T-helper 17 cell (primary cell): Measurements from ENCODE around the gene TRIM37. TPM values are rescaled to one million over a fixed set of nuclear protein-coding genes. Genes with fewer than 3 reads are reported as not detected.
A peak's percentile ranks its signal among the peaks of the same experiment; 100 is the strongest.
"Not testable (repeated sequence)": the region's sequence is repeated elsewhere in the genome, so short reads cannot be mapped to it uniquely, and the experiment has no call there.

Experiments used
- ATAC-seq: fragments of 150-1000 bp; cut with Tn5 transposase; 2 replicates; pipeline ENCODE4 v1.10.0; 2021; ENCODE audit warnings: mild to moderate bottlenecking, moderate library complexity
- DNase-seq, 3 donors: peaks; one replicate each; pipeline versions ENCODE4 v3.0.0 to v3.0.0-alpha.2; 2020 to 2021
- H3K9me3 ChIP-seq: one replicate; pipeline ENCODE4 v1.7.0; 2013; ENCODE audit warnings: low read length, mild to moderate bottlenecking; ENCODE audit not compliant: control insufficient read depth, poor library complexity, severe bottlenecking
- H3K27ac Mint-ChIP-seq: one replicate; pipeline ENCODE4 v1.8.0; 2022; ENCODE audit warnings: mild to moderate bottlenecking, moderate library complexity, mixed read lengths
- H3K27me3 Mint-ChIP-seq: one replicate; pipeline ENCODE4 v1.8.0; 2022; ENCODE audit warnings: mixed read lengths
- H3K36me3 Mint-ChIP-seq: one replicate; pipeline ENCODE4 v1.8.0; 2022; ENCODE audit warnings: low read depth, mixed read lengths
- H3K4me1 Mint-ChIP-seq: one replicate; pipeline ENCODE4 v1.8.0; 2022; ENCODE audit warnings: mild to moderate bottlenecking, mixed read lengths
- H3K4me3 Mint-ChIP-seq: one replicate; pipeline ENCODE4 v1.8.0; 2022; ENCODE audit warnings: mild to moderate bottlenecking, moderate library complexity, mixed read lengths
- total RNA-seq, 4 donors: library from RNA in 2 of 4; stranded (reverse) in 2 of 4; gene quantifications; one replicate each; pipeline ENCODE4 v1.2.3 and lab custom pipeline; 2022 to 2026

The TRIM37 gene
- total RNA-seq, 2 donors from 2014 or later = 24.1 to 26.1 TPM

GRCh38 chr17:59139939-59140338 lies 33.3 kb upstream of the TRIM37 start:
- no peaks in the 10 kb centered on the region for H3K9me3 ChIP-seq
- Mint-ChIP-seq H3K4me3 (no peak overlapping the region), H3K36me3 (no peaks in the 10 kb centered on the region), H3K27me3 (no peaks in the 10 kb centered on the region), H3K27ac (no peak overlapping the region), H3K4me1 (peaks cover 2% of the 10 kb centered on the region)
- DNase-seq = no peak
- ATAC-seq = no peak

- H3K36me3 Mint-ChIP-seq, DNase-seq, H3K4me1 Mint-ChIP-seq, H3K27me3 Mint-ChIP-seq, H3K4me3 Mint-ChIP-seq, ATAC-seq, H3K27ac Mint-ChIP-seq, H3K9me3 ChIP-seq: not testable (repeated sequence)
Observed at GRCh38 chr17:59138339-59138738, 31.7 kb upstream of the TRIM37 start.

GRCh38 chr17:59131131-59131530 lies 24.5 kb upstream of the TRIM37 start:
- Mint-ChIP-seq H3K27me3 (no peaks in the 10 kb centered on the region), H3K27ac (no peak overlapping the region), H3K4me1 (peaks cover 7% of the 10 kb centered on the region), H3K36me3 (peaks cover 2% of the 10 kb centered on the region), H3K4me3 (no peak overlapping the region)
- DNase-seq (no peak), ATAC-seq (no peak)
- H3K9me3 ChIP-seq = no peaks in the 10 kb centered on the region

- H3K9me3 ChIP-seq = no peaks in the 10 kb centered on the region
- Mint-ChIP-seq H3K4me1 (peaks cover 7% of the 10 kb centered on the region), H3K4me3 (no peak overlapping the region), H3K36me3 (peaks cover 2% of the 10 kb centered on the region), H3K27ac (no peak overlapping the region), H3K27me3 (no peaks in the 10 kb centered on the region)
- ATAC-seq (no peak), DNase-seq (no peak)
Observed at GRCh38 chr17:59129814-59130213, 23.1 kb upstream of the TRIM37 start.

GRCh38 chr17:59126809-59127417 lies 20.2 kb upstream of the TRIM37 start:
- Mint-ChIP-seq H3K4me1 (peaks cover 9% of the 10 kb centered on the region), H3K27ac (no peak overlapping the region), H3K4me3 (no peak overlapping the region), H3K36me3 (peaks cover 2% of the 10 kb centered on the region), H3K27me3 (no peaks in the 10 kb centered on the region)
- DNase-seq (no peak), ATAC-seq (no peak)
- H3K9me3 ChIP-seq = no peaks in the 10 kb centered on the region

- ATAC-seq = no peak
- no peak overlapping the region for H3K27ac Mint-ChIP-seq
- H3K27me3 Mint-ChIP-seq = no peaks in the 10 kb centered on the region
- peaks cover 6% of the 10 kb centered on the region for H3K4me1 Mint-ChIP-seq
- no peak overlapping the region for H3K4me3 Mint-ChIP-seq
- peaks cover 2% of the 10 kb centered on the region for H3K36me3 Mint-ChIP-seq
- no peak for DNase-seq
- H3K9me3 ChIP-seq = no peaks in the 10 kb centered on the region
Observed at GRCh38 chr17:59124665-59125064, 18.0 kb upstream of the TRIM37 start.

- no peak for ATAC-seq
- Mint-ChIP-seq H3K27ac (no peak overlapping the region), H3K4me3 (no peak overlapping the region), H3K27me3 (no peaks in the 10 kb centered on the region), H3K4me1 (peaks cover 10% of the 10 kb centered on the region), H3K36me3 (peaks cover 6% of the 10 kb centered on the region)
- no peak for DNase-seq
- H3K9me3 ChIP-seq = no peaks in the 10 kb centered on the region
Observed at GRCh38 chr17:59121901-59122480, 15.3 kb upstream of the TRIM37 start.

GRCh38 chr17:59115474-59115873 lies 8.8 kb upstream of the TRIM37 start:
- Mint-ChIP-seq H3K4me1 (peaks cover 10% of the 10 kb centered on the region), H3K27ac (no peak overlapping the region), H3K4me3 (no peak overlapping the region), H3K36me3 (peaks cover 9% of the 10 kb centered on the region), H3K27me3 (no peaks in the 10 kb centered on the region)
- no peaks in the 10 kb centered on the region for H3K9me3 ChIP-seq
- ATAC-seq (no peak), DNase-seq (no peak)

GRCh38 chr17:59111539-59111938 lies 4.9 kb upstream of the TRIM37 start:
- Mint-ChIP-seq H3K27me3 (no peaks in the 10 kb centered on the region), H3K4me1 (peaks cover 14% of the 10 kb centered on the region), H3K27ac (no peak overlapping the region), H3K36me3 (peaks cover 4% of the 10 kb centered on the region), H3K4me3 (no peak overlapping the region)
- DNase-seq (no peak), ATAC-seq (no peak)
- H3K9me3 ChIP-seq = no peaks in the 10 kb centered on the region

- Mint-ChIP-seq H3K27ac (no peak overlapping the region), H3K4me3 (no peak overlapping the region), H3K4me1 (peaks cover 18% of the 10 kb centered on the region), H3K27me3 (no peaks in the 10 kb centered on the region), H3K36me3 (peaks cover 4% of the 10 kb centered on the region)
- DNase-seq (no peak), ATAC-seq (no peak)
- H3K9me3 ChIP-seq = no peaks in the 10 kb centered on the region
Observed at GRCh38 chr17:59110973-59111372, 4.3 kb upstream of the TRIM37 start.

- no peak overlapping the region for H3K27ac Mint-ChIP-seq
- H3K4me3 Mint-ChIP-seq = no peak overlapping the region
- H3K4me1 Mint-ChIP-seq = peaks cover 29% of the 10 kb centered on the region
- H3K9me3 ChIP-seq = no peaks in the 10 kb centered on the region
- H3K36me3 Mint-ChIP-seq = peaks cover 4% of the 10 kb centered on the region
- H3K27me3 Mint-ChIP-seq = no peaks in the 10 kb centered on the region
- no peak for DNase-seq
- no peak for ATAC-seq
Observed at GRCh38 chr17:59108400-59109102, 1.9 kb upstream of the TRIM37 start.

GRCh38 chr17:59107306-59107670 lies 608 bp upstream of the TRIM37 start:
- Mint-ChIP-seq H3K4me3 (peak overlapping the region; percentile 94), H3K27me3 (no peaks in the 10 kb centered on the region), H3K27ac (no peak overlapping the region), H3K4me1 (peaks cover 29% of the 10 kb centered on the region), H3K36me3 (peaks cover 4% of the 10 kb centered on the region)
- DNase-seq (no peak), ATAC-seq (no peak)
- no peaks in the 10 kb centered on the region for H3K9me3 ChIP-seq

- H3K4me1 Mint-ChIP-seq = peaks cover 28% of the 10 kb centered on the region
- no peaks in the 10 kb centered on the region for H3K9me3 ChIP-seq
- H3K36me3 Mint-ChIP-seq = peaks cover 2% of the 10 kb centered on the region
- peak; percentile 66 for ATAC-seq
- peak; percentile 61 to 73 (median 66) for DNase-seq
- peak overlapping the region; percentile 91 for H3K27ac Mint-ChIP-seq
- H3K27me3 Mint-ChIP-seq = no peaks in the 10 kb centered on the region
- peak overlapping the region; percentile 94 for H3K4me3 Mint-ChIP-seq
Observed at GRCh38 chr17:59105852-59106462, 723 bp downstream of the TRIM37 start.
